Measurements from ENCODE around the gene RPL13.

GRCh38 chr16:89572485-89573205 is 12.2 kb downstream of the RPL13 start:
- TF ChIP-seq, protein P1, sequence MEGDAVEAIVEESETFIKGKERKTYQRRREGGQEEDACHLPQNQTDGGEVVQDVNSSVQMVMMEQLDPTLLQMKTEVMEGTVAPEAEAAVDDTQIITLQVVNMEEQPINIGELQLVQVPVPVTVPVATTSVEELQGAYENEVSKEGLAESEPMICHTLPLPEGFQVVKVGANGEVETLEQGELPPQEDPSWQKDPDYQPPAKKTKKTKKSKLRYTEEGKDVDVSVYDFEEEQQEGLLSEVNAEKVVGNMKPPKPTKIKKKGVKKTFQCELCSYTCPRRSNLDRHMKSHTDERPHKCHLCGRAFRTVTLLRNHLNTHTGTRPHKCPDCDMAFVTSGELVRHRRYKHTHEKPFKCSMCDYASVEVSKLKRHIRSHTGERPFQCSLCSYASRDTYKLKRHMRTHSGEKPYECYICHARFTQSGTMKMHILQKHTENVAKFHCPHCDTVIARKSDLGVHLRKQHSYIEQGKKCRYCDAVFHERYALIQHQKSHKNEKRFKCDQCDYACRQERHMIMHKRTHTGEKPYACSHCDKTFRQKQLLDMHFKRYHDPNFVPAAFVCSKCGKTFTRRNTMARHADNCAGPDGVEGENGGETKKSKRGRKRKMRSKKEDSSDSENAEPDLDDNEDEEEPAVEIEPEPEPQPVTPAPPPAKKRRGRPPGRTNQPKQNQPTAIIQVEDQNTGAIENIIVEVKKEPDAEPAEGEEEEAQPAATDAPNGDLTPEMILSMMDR (IDR thresholded peaks at IDR 0.05), result no peak
- TF ChIP-seq POLR2A (IDR thresholded peaks at IDR 0.05), result no peak
